ENCODE data around the gene CHD6.

DNA sequence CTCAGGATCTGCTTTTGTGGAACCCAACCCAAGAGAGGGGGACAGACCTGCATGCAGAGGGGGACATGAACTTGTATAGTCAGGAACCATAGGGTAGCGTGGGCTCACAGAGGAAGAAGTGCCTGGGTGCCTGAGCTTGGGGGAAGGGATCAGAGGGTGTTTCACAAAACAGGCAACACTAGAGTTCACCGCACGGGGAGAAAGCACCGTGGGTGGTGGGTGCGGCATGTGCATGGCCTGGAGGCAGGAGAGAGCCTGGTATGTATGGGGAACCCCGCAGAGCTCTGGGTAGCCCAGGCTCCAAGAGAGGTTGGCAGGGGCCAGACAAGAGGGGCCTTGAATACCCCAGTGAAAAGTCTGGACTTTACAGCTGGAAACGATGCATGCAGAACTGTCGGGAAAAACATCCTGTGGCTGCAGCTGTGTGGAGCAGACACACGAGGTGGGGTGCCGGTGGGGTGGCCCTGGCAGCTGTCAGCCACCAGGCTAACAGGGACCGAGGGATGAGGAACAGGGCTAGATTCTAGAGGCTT is 244.9 kb downstream of the CHD6 start:
- TF ChIP-seq TOX (CRISPR knock-in tag; IDR thresholded peaks at IDR 0.05; ENCODE audit: borderline replicate concordance): no peak
- TF ChIP-seq ZNF8 (CRISPR knock-in tag; IDR thresholded peaks at IDR 0.05): no peak
- no peak for TF ChIP-seq ESRRG (CRISPR knock-in tag; IDR thresholded peaks at IDR 0.05)
- no peak for TF ChIP-seq ZFP3 (CRISPR knock-in tag; IDR thresholded peaks at IDR 0.05)
- TF ChIP-seq BACH2 (CRISPR knock-in tag; IDR thresholded peaks at IDR 0.05; ENCODE audit: borderline replicate concordance): no peak
- TF ChIP-seq, protein P1, sequence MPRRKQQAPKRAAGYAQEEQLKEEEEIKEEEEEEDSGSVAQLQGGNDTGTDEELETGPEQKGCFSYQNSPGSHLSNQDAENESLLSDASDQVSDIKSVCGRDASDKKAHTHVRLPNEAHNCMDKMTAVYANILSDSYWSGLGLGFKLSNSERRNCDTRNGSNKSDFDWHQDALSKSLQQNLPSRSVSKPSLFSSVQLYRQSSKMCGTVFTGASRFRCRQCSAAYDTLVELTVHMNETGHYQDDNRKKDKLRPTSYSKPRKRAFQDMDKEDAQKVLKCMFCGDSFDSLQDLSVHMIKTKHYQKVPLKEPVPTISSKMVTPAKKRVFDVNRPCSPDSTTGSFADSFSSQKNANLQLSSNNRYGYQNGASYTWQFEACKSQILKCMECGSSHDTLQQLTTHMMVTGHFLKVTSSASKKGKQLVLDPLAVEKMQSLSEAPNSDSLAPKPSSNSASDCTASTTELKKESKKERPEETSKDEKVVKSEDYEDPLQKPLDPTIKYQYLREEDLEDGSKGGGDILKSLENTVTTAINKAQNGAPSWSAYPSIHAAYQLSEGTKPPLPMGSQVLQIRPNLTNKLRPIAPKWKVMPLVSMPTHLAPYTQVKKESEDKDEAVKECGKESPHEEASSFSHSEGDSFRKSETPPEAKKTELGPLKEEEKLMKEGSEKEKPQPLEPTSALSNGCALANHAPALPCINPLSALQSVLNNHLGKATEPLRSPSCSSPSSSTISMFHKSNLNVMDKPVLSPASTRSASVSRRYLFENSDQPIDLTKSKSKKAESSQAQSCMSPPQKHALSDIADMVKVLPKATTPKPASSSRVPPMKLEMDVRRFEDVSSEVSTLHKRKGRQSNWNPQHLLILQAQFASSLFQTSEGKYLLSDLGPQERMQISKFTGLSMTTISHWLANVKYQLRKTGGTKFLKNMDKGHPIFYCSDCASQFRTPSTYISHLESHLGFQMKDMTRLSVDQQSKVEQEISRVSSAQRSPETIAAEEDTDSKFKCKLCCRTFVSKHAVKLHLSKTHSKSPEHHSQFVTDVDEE (CRISPR knock-in tag; IDR thresholded peaks at IDR 0.05): no peak
- TF ChIP-seq, protein P2, sequence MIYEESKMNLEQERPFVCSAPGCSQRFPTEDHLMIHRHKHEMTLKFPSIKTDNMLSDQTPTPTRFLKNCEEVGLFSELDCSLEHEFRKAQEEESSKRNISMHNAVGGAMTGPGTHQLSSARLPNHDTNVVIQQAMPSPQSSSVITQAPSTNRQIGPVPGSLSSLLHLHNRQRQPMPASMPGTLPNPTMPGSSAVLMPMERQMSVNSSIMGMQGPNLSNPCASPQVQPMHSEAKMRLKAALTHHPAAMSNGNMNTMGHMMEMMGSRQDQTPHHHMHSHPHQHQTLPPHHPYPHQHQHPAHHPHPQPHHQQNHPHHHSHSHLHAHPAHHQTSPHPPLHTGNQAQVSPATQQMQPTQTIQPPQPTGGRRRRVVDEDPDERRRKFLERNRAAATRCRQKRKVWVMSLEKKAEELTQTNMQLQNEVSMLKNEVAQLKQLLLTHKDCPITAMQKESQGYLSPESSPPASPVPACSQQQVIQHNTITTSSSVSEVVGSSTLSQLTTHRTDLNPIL (CRISPR knock-in tag; IDR thresholded peaks at IDR 0.05; ENCODE audit: low read depth): no peak
- TF ChIP-seq, protein P3, sequence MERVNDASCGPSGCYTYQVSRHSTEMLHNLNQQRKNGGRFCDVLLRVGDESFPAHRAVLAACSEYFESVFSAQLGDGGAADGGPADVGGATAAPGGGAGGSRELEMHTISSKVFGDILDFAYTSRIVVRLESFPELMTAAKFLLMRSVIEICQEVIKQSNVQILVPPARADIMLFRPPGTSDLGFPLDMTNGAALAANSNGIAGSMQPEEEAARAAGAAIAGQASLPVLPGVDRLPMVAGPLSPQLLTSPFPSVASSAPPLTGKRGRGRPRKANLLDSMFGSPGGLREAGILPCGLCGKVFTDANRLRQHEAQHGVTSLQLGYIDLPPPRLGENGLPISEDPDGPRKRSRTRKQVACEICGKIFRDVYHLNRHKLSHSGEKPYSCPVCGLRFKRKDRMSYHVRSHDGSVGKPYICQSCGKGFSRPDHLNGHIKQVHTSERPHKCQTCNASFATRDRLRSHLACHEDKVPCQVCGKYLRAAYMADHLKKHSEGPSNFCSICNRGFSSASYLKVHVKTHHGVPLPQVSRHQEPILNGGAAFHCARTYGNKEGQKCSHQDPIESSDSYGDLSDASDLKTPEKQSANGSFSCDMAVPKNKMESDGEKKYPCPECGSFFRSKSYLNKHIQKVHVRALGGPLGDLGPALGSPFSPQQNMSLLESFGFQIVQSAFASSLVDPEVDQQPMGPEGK (CRISPR knock-in tag; IDR thresholded peaks at IDR 0.05; ENCODE audit: borderline replicate concordance): no peak
- no peak for TF ChIP-seq RARB (CRISPR knock-in tag; IDR thresholded peaks at IDR 0.05)
- TF ChIP-seq ARNTL (CRISPR knock-in tag; IDR thresholded peaks at IDR 0.05; ENCODE audit: borderline replicate concordance, low read depth): no peak
- TF ChIP-seq, protein P4, sequence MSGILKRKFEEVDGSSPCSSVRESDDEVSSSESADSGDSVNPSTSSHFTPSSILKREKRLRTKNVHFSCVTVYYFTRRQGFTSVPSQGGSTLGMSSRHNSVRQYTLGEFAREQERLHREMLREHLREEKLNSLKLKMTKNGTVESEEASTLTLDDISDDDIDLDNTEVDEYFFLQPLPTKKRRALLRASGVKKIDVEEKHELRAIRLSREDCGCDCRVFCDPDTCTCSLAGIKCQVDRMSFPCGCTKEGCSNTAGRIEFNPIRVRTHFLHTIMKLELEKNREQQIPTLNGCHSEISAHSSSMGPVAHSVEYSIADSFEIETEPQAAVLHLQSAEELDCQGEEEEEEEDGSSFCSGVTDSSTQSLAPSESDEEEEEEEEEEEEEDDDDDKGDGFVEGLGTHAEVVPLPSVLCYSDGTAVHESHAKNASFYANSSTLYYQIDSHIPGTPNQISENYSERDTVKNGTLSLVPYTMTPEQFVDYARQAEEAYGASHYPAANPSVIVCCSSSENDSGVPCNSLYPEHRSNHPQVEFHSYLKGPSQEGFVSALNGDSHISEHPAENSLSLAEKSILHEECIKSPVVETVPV (CRISPR knock-in tag; IDR thresholded peaks at IDR 0.05): no peak
